HepG2 (cell line): ENCODE measurements around the gene ZNF653. TPM values are rescaled to one million over a fixed set of nuclear protein-coding genes. Genes with fewer than 3 reads are reported as not detected.

ENCODE experiments used
- ARHGAP35 ChIP-seq: sonication (generic); formaldehyde crosslinking; IDR thresholded peaks from 2 replicates; pipeline ENCODE4 v1.9.0; 2022; ENCODE audit warnings: mild to moderate bottlenecking, inconsistent platforms, moderate library complexity, missing genetic modification reagents, borderline replicate concordance
- ERF ChIP-seq: IDR thresholded peaks from 2 replicates; pipeline ENCODE4 v1.6.1; 2018; ENCODE audit warnings: missing biosample characterization, missing genetic modification reagents
- IKZF1 ChIP-seq: fragments of 450-650 bp; IDR thresholded peaks from 2 replicates; pipeline ENCODE4 v1.7.1; 2016
- KDM5B ChIP-seq: sonication (generic); formaldehyde crosslinking; IDR thresholded peaks from 2 replicates; pipeline ENCODE4 v1.4.0; 2020; ENCODE audit warnings: missing genetic modification reagents, mild to moderate bottlenecking, borderline replicate concordance
- KLF12 ChIP-seq: sonication (generic); formaldehyde crosslinking; IDR thresholded peaks from 2 replicates; pipeline ENCODE4 v1.4.0; 2020; ENCODE audit warnings: missing genetic modification reagents, borderline replicate concordance
- KLF6 ChIP-seq: IDR thresholded peaks from 2 replicates; pipeline ENCODE4 v1.8.0; 2016; ENCODE audit warnings: missing biosample characterization, missing genetic modification reagents
- MXI1 ChIP-seq: IDR thresholded peaks from 3 replicates; pipeline ENCODE4 v1.6.1; 2012; ENCODE audit warnings: low read depth, low read length, inconsistent platforms, borderline replicate concordance
- NFYB ChIP-seq: sonication (generic); formaldehyde crosslinking; IDR thresholded peaks from 2 replicates; pipeline ENCODE4 v1.4.0; 2020; ENCODE audit warnings: missing genetic modification reagents
- PAXIP1 ChIP-seq: sonication (generic); formaldehyde crosslinking; conservative IDR thresholded peaks from 2 replicates; pipeline ENCODE4 v1.4.0; 2020; ENCODE audit warnings: mild to moderate bottlenecking, missing genetic modification reagents, moderate library complexity
- SIX4 ChIP-seq: sonication (generic); formaldehyde crosslinking; IDR thresholded peaks from 2 replicates; pipeline ENCODE4 v1.4.0; 2020; ENCODE audit warnings: missing genetic modification reagents
- SOX5 ChIP-seq: IDR thresholded peaks from 2 replicates; pipeline ENCODE4 v1.6.1; 2016; ENCODE audit warnings: borderline replicate concordance
- ZNF576 ChIP-seq: sonication (generic); formaldehyde crosslinking; IDR thresholded peaks from 2 replicates; pipeline ENCODE4 v1.4.0; 2020; ENCODE audit warnings: mild to moderate bottlenecking, missing genetic modification reagents
- ZNF792 ChIP-seq: IDR thresholded peaks from 2 replicates; pipeline ENCODE4 v1.6.1; 2016
- polyA plus RNA-seq, 8 experiments: library from polyadenylated mRNA; depleted of rRNA in 3 of 8; stranded (reverse) in 7 of 8; unstranded in 1 of 8; fragments of >200 nt; fragmentation: Illumina TruSeq in 4 of 8; extraction: Trizol in 4 of 8; gene quantifications; 2 replicates each; pipeline versions ENCODE4 v1.2.1 to v1.2.3, GENCODE V29; 2011 to 2016; ENCODE audit warnings: low read depth in 4 of 8, missing spikeins in 1 of 8, mixed read lengths in 1 of 8; ENCODE audit not compliant: insufficient read depth in 1 of 8
- total RNA-seq, 5 experiments: library from RNA; depleted of rRNA; stranded (reverse); fragments of >200 nt; fragmentation: Illumina TruSeq; extraction: Trizol; gene quantifications; 2 replicates each; pipeline ENCODE4 v1.2.3, GENCODE V29; 2016; ENCODE audit warnings: low read depth in 1 of 5
- TF ChIP-seq, protein P1 (sequence below): sonication (generic); formaldehyde crosslinking; IDR thresholded peaks from 2 replicates; pipeline ENCODE4 v1.5.1; 2020; ENCODE audit warnings: mild to moderate bottlenecking, moderate library complexity, missing genetic modification reagents
- TF ChIP-seq, protein P2 (sequence below): IDR thresholded peaks from 2 replicates; pipeline ENCODE4 v1.6.1; 2016; ENCODE audit warnings: low read depth
- TF ChIP-seq, protein P3 (sequence below): sonication (generic); formaldehyde crosslinking; IDR thresholded peaks from 2 replicates; pipeline ENCODE4 v1.4.0; 2020; ENCODE audit warnings: missing genetic modification reagents
- TF ChIP-seq, protein P4 (sequence below): sonication (generic); formaldehyde crosslinking; IDR thresholded peaks from 2 replicates; pipeline ENCODE4 v1.4.0; 2020; ENCODE audit warnings: missing genetic modification reagents

Gene ZNF653
- total and polyA plus RNA-seq, 2 of the 13 experiments (the other 11 are each of a cell fraction or from before 2014, with no cell fraction given): 4.7 to 7.1 TPM

- TF ChIP-seq, protein P1, sequence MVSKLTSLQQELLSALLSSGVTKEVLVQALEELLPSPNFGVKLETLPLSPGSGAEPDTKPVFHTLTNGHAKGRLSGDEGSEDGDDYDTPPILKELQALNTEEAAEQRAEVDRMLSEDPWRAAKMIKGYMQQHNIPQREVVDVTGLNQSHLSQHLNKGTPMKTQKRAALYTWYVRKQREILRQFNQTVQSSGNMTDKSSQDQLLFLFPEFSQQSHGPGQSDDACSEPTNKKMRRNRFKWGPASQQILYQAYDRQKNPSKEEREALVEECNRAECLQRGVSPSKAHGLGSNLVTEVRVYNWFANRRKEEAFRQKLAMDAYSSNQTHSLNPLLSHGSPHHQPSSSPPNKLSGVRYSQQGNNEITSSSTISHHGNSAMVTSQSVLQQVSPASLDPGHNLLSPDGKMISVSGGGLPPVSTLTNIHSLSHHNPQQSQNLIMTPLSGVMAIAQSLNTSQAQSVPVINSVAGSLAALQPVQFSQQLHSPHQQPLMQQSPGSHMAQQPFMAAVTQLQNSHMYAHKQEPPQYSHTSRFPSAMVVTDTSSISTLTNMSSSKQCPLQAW (CRISPR knock-in tag): peak; percentile 63
- TF ChIP-seq KLF6 (CRISPR knock-in tag) (peak; percentile 71; the same call in 1 of the 2 replicates), NFYB (CRISPR knock-in tag) (peak; percentile 81), KLF12 (CRISPR knock-in tag) (0 out of 2 replicates have a peak, but pooled peaks have one; percentile 2), MXI1 (peak; percentile 56; the same call in 1 of the 3 replicates), SOX5 (CRISPR knock-in tag) (peak; percentile 7; the same call in 1 of the 2 replicates), SIX4 (no peak), ERF (peak; percentile 22; the same call in 1 of the 2 replicates), PAXIP1 (CRISPR knock-in tag) (0 out of 2 replicates have a peak, but pooled peaks have one; percentile 23), ARHGAP35 (CRISPR knock-in tag) (peak; percentile 32; the same call in 1 of the 2 replicates), IKZF1 (no peak), KDM5B (CRISPR knock-in tag) (0 out of 2 replicates have a peak, but pooled peaks have one; percentile 12), ZNF792 (CRISPR knock-in tag) (0 out of 2 replicates have a peak, but pooled peaks have one; percentile 8), ZNF576 (no peak)
- TF ChIP-seq, protein P2, sequence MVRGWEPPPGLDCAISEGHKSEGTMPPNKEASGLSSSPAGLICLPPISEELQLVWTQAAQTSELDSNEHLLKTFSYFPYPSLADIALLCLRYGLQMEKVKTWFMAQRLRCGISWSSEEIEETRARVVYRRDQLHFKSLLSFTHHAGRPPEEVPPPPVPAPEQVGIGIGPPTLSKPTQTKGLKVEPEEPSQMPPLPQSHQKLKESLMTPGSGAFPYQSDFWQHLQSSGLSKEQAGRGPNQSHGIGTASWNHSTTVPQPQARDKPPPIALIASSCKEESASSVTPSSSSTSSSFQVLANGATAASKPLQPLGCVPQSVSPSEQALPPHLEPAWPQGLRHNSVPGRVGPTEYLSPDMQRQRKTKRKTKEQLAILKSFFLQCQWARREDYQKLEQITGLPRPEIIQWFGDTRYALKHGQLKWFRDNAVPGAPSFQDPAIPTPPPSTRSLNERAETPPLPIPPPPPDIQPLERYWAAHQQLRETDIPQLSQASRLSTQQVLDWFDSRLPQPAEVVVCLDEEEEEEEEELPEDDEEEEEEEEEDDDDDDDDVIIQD (CRISPR knock-in tag): 0 out of 2 replicates have a peak, but pooled peaks have one; percentile 13
- TF ChIP-seq, protein P3, sequence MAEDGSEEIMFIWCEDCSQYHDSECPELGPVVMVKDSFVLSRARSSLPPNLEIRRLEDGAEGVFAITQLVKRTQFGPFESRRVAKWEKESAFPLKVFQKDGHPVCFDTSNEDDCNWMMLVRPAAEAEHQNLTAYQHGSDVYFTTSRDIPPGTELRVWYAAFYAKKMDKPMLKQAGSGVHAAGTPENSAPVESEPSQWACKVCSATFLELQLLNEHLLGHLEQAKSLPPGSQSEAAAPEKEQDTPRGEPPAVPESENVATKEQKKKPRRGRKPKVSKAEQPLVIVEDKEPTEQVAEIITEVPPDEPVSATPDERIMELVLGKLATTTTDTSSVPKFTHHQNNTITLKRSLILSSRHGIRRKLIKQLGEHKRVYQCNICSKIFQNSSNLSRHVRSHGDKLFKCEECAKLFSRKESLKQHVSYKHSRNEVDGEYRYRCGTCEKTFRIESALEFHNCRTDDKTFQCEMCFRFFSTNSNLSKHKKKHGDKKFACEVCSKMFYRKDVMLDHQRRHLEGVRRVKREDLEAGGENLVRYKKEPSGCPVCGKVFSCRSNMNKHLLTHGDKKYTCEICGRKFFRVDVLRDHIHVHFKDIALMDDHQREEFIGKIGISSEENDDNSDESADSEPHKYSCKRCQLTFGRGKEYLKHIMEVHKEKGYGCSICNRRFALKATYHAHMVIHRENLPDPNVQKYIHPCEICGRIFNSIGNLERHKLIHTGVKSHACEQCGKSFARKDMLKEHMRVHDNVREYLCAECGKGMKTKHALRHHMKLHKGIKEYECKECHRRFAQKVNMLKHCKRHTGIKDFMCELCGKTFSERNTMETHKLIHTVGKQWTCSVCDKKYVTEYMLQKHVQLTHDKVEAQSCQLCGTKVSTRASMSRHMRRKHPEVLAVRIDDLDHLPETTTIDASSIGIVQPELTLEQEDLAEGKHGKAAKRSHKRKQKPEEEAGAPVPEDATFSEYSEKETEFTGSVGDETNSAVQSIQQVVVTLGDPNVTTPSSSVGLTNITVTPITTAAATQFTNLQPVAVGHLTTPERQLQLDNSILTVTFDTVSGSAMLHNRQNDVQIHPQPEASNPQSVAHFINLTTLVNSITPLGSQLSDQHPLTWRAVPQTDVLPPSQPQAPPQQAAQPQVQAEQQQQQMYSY (CRISPR knock-in tag): peak; percentile 88
- TF ChIP-seq, protein P4, sequence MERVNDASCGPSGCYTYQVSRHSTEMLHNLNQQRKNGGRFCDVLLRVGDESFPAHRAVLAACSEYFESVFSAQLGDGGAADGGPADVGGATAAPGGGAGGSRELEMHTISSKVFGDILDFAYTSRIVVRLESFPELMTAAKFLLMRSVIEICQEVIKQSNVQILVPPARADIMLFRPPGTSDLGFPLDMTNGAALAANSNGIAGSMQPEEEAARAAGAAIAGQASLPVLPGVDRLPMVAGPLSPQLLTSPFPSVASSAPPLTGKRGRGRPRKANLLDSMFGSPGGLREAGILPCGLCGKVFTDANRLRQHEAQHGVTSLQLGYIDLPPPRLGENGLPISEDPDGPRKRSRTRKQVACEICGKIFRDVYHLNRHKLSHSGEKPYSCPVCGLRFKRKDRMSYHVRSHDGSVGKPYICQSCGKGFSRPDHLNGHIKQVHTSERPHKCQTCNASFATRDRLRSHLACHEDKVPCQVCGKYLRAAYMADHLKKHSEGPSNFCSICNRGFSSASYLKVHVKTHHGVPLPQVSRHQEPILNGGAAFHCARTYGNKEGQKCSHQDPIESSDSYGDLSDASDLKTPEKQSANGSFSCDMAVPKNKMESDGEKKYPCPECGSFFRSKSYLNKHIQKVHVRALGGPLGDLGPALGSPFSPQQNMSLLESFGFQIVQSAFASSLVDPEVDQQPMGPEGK (CRISPR knock-in tag): peak; percentile 95
Observed at GRCh38 chr19:11505032-11505503, 571 bp downstream of the ZNF653 start (continued).
